Bronchial epithelial cell (primary cell): ENCODE measurements around the gene FCHSD1. TPM values are rescaled to one million over a fixed set of nuclear protein-coding genes. Genes with fewer than 3 reads are reported as not detected.

Source experiments
- DNase-seq: peaks from one replicate; pipeline ENCODE4 v3.0.0-alpha.2; 2010; ENCODE audit warnings: low read depth
- FAIRE-seq: peaks from 2 replicates; lab custom pipeline; 2011; peaks lifted over from hg19 to GRCh38; lab: Jason Lieb, UNC
- H3K27me3 ChIP-seq: 2 replicates; pipeline ENCODE4 v1.5.1; 2011; ENCODE audit warnings: low read length; ENCODE audit not compliant: control insufficient read depth, insufficient read depth
- H3K36me3 ChIP-seq: 2 replicates; pipeline ENCODE4 v1.5.1; 2011; ENCODE audit warnings: low read length; ENCODE audit not compliant: control insufficient read depth, insufficient read depth
- H3K4me3 ChIP-seq: 2 replicates; pipeline ENCODE4 v1.5.1; 2011; ENCODE audit warnings: mild to moderate bottlenecking, low read depth, low read length, control low read depth
- CTCF ChIP-seq: IDR thresholded peaks from 2 replicates; pipeline ENCODE4 v1.5.1; 2011; ENCODE audit warnings: mild to moderate bottlenecking, moderate library complexity, low read length, control low read depth, inconsistent platforms; ENCODE audit not compliant: insufficient read depth, severe bottlenecking
- total RNA-seq: library from RNA; depleted of rRNA; stranded (reverse); fragments of >200 nt; gene quantifications from 2 replicates; pipeline ENCODE4 v1.2.1, GENCODE V29; 2014

The FCHSD1 gene
- total RNA-seq, 1 donor from 2014 or later, result 14.2 TPM

- no peak for FAIRE-seq
- DNase-seq, result no peak
- no peak for TF ChIP-seq CTCF
- H3K4me3 ChIP-seq, result no peak overlapping the region
- H3K27me3 ChIP-seq, result no peaks in the 10 kb centered on the region
- peaks cover 3% of the 10 kb centered on the region for H3K36me3 ChIP-seq
Observed at GRCh38 chr5:141680178-141680577, 29.0 kb upstream of the FCHSD1 start.

- FAIRE-seq (no peak), DNase-seq (no peak)
Observed at GRCh38 chr5:141677415-141677814, 26.2 kb upstream of the FCHSD1 start.

GRCh38 chr5:141675672-141676071, 24.5 kb upstream of the FCHSD1 start:
- no peak overlapping the region for H3K4me3 ChIP-seq
- no peak for DNase-seq
- peaks cover 13% of the 10 kb centered on the region for H3K36me3 ChIP-seq
- TF ChIP-seq CTCF, result no peak
- no peaks in the 10 kb centered on the region for H3K27me3 ChIP-seq
- FAIRE-seq, result no peak

More at GRCh38 chr5:141677415-141677814, 26.2 kb upstream of the FCHSD1 start:
- H3K27me3 ChIP-seq, result no peaks in the 10 kb centered on the region
- H3K4me3 ChIP-seq, result no peak overlapping the region
- TF ChIP-seq CTCF, result no peak
- peaks cover 8% of the 10 kb centered on the region for H3K36me3 ChIP-seq

- H3K36me3 ChIP-seq, result peaks cover 14% of the 10 kb centered on the region
- TF ChIP-seq CTCF, result no peak
- FAIRE-seq, result no peak
- no peak for DNase-seq
- no peak overlapping the region for H3K4me3 ChIP-seq
- no peaks in the 10 kb centered on the region for H3K27me3 ChIP-seq
Observed at GRCh38 chr5:141674747-141675146, 23.5 kb upstream of the FCHSD1 start.

- DNase-seq, result no peak
- H3K27me3 ChIP-seq, result no peaks in the 10 kb centered on the region
- FAIRE-seq, result no peak
- peaks cover 12% of the 10 kb centered on the region for H3K36me3 ChIP-seq
- no peak overlapping the region for H3K4me3 ChIP-seq
- no peak for TF ChIP-seq CTCF
Observed at GRCh38 chr5:141672841-141673813, 21.9 kb upstream of the FCHSD1 start.
